ENCODE data around the gene PKD2L1.

GRCh38 chr10:100267239-100268104, 62.6 kb downstream of the PKD2L1 start, which contains the start of gene CWF19L1:
- TF ChIP-seq CTCF (optimal IDR thresholded peaks at IDR 0.05 in 1 of 3, IDR thresholded peaks at IDR 0.05 in 1 of 3, conservative IDR thresholded peaks at IDR 0.05 in 1 of 3; ENCODE audit: extremely low read depth in 1 of 3, insufficient read depth in 2 of 3, low read length in 3 of 3) = no peak
- TF ChIP-seq EZH2 (IDR thresholded peaks at IDR 0.05; ENCODE audit: low read length) = no peak

All from keratinocyte (primary cell).